HK-2 (cell line): ENCODE measurements around the gene PLEKHA5.
"Not testable (repeated sequence)": the region's sequence is repeated elsewhere in the genome, so short reads cannot be mapped to it uniquely, and the experiment has no call there.

Source experiments
- DNase-seq: peaks from one replicate; pipeline ENCODE4 v3.0.0-alpha.2; 2018; ENCODE audit not compliant: unreplicated experiment

PLEKHA5 gene

GRCh38 chr12:19129486-19130223 lies at the start of gene PLEKHA5:
Gene PLEKHA5, plus strand, starts transcription at chr12:19129733. Its CDS starts 67 bp downstream, at chr12:19129800.
- DNase-seq, result peak; percentile 65

- DNase-seq, result no peak
Observed at GRCh38 chr12:19080918-19081317, 48.6 kb upstream of the PLEKHA5 start.

- no peak for DNase-seq
Observed at GRCh38 chr12:19082365-19082911, 47.1 kb upstream of the PLEKHA5 start.

- DNase-seq, result no peak
Observed at GRCh38 chr12:19084547-19084946, 45.0 kb upstream of the PLEKHA5 start.

DNA sequence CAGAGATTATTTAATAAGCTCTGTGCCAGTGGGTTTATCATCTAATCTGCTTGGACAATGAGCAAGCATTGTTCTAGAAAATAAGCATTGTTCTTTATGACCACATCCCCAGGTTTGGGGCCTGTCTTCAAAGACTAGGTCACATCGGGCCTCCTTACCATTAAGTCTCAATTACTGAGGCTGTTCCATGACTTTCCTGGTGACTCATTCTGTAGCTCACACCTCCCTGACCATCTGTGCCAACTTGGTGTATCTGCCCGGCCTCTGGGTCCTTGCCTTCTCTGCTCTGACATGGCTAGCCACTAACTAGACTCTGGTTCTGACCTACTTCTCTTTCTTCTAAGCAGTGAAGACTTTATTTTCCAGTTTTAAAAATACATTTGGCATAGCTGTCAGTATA lies 44.4 kb upstream of the PLEKHA5 start:
- DNase-seq, result no peak

DNA sequence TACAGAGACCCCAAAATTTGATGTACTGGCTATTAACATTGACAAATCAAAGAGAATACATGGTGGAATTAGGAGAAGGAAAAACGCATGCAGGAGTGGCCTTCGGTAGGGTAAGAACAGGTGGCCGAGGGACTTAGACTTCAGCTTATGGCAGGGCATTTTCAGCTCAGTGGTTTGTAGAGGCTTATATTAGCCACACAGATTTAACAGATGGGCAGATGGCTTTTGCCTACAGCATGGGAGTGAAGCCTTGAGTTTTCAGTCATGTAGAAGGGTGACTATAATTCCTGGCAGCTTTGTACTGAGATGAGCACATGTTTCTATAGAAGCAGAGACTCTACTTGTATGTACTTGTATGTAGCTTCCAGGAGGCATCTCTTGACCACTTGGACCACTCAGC lies 40.9 kb upstream of the PLEKHA5 start:
- DNase-seq, result no peak

DNA sequence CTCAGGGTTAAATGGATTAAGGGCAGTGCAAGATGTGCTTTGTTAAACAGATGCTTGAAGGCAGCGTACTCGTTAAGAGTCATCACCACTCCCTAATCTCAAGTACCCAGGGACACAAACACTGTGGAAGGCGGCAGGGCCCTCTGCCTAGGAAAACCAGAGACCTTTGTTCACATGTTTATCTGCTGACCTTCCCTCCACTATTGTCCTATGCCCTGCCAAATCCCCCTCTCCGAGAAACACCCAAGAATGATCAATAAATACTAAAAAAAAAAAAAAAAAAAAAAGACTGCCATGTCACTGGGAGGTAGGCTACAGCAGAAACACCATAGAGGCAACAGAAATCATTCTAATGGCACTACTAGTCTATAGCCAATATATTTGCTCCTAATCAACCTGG lies 37.1 kb upstream of the PLEKHA5 start:
- not testable (repeated sequence) for DNase-seq

DNA sequence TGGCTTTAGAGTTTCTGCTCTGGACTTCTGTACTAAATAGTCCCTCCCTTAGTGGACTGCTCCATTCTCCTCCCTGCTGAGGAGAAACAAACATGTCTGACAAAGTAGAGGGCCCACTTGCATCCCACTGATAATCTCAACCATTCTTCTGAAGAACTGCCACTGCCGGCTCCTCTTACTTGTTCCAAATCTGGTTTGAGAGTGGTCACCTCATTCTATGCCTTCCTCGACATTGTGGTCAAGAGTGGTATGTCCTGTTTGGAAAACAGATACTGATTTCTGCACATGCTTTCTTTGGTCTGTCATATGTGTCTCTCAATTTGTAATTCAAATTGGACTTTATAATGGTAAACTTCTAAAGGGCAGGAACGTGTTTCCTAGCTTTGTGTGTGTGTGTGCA lies 36.3 kb upstream of the PLEKHA5 start:
- DNase-seq, result no peak

- DNase-seq, result no peak
Observed at GRCh38 chr12:19095331-19095730, 34.2 kb upstream of the PLEKHA5 start.

DNA sequence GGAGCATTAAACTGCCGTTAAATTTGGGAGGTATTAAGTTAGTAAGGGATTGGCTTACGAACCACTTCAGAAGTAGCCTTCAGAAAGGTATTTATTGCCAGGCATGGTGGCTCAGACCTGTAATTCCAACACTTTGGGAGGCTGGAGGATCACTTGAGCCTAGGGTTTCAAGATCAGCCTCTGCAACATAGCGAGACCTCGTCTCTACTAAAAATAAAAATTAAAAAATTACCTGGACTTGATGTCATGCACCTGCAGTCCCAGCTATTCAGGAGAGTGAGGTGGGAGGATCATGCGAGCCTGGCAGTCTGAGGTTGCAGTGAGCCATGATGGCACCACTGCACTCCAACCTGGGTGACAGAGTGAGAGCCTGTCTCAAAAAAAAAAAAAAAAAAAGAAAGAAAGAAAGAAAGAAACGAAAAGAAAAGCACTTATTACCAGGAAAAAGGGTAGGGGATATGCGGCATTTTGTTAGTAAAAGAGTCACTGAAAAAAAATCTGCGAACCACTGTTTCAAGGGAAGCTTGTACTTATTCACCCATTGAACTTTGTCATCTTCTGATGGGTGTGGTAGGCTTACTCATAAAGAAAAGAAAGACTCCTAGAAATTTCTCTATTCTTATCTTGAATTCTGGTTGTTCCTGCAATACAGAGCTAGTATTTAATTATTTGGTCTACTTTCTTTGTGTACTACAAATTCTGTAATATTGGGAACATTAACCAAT lies 33.6 kb upstream of the PLEKHA5 start:
- no peak for DNase-seq

DNA sequence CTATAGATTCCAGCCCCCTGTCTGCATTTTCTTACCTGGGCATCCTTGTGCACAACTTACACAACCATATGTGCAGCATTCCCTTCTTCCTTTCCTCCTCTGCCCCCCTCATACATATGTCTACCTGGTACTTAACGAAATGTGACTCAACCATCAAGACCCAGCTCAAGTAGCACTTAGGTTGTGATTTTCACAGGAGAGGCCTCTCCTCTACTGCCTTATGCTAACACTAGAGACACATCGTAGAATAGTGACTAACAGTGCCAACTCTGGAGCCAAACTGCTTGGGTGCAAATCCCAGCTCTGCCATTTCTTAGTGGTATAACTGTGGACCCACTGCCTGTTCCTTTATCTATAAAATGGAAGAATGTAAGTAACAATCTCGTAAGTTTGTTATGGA lies 24.1 kb upstream of the PLEKHA5 start:
- no peak for DNase-seq

DNA sequence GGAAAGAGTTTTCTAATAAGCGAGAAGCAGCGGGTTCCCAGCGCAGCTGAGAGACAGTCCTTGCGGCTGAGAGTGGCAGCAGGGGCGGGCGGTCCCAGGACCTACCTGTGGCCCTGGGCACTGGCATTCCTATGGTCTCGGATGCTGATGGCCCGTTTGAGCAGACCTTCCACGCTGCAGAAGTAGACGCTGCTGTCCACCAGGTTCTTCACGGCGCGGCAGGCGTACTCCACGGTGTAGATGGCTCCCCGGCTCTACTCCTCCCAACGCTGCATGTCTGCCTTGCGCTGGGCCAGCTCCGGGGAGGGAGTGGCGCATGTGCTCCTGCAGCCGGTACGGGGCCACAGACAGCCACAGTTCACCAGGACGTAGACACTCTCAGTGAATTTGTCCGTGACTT lies 21.8 kb upstream of the PLEKHA5 start:
- no peak for DNase-seq

DNA sequence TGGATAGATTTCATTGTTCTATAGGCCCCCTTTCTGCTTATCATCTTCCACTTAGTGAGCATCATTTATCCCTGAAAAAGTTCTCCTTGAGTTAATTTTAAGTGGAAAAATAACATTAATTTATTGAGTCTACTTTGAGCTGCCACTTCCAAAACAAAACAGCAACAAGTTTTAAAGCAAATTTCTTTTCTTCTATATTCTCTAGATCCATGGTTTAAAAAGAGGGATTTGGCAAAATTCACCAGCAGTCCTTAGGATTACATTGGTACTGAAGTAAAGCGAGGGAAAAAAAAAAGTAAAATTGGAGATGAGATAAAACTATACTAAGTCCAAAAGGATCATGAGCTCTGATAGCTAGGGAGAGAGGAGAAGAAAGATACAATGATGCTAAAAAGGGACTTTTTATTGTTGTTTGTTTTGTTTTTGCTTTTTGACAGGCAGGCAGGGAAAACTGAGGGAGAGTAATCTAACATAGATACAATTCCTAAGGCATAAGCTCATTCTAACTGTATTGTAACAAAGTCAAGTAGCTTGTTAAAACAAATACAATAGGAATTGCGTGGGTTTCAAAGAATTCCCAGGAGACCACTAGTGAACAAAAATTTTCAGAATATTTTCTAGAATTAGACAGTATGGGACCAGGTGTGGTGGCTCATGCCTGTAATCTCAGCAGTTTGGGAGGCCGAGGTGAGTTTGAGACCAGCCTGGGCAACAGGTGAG lies 19.2 kb upstream of the PLEKHA5 start:
- DNase-seq, result no peak

GRCh38 chr12:19113464-19113863 lies 16.1 kb upstream of the PLEKHA5 start:
- no peak for DNase-seq

- no peak for DNase-seq
Observed at GRCh38 chr12:19115285-19115684, 14.2 kb upstream of the PLEKHA5 start.

- no peak for DNase-seq
Observed at GRCh38 chr12:19119440-19119839, 10.1 kb upstream of the PLEKHA5 start.

DNA sequence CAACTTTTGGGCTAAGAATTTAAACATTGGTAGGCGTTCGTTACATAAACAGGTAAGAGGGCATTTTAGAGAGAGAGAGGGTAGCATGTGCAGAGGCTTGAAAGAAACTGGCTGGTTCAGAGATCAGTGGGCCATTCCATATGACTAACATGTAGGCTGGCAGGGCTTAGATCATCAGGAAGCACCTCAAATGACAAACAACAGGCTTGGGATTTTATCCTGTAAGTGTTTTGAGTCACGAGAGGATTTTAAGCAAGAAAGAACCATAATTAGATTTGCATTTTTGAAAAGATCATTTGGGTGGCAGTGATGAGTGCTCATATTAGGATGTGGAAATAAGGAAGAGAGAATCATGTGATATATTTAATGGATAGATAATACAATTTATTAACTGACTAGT lies 8.7 kb upstream of the PLEKHA5 start:
- DNase-seq, result no peak

- no peak for DNase-seq
Observed at GRCh38 chr12:19121449-19122018, 8.0 kb upstream of the PLEKHA5 start.

DNA sequence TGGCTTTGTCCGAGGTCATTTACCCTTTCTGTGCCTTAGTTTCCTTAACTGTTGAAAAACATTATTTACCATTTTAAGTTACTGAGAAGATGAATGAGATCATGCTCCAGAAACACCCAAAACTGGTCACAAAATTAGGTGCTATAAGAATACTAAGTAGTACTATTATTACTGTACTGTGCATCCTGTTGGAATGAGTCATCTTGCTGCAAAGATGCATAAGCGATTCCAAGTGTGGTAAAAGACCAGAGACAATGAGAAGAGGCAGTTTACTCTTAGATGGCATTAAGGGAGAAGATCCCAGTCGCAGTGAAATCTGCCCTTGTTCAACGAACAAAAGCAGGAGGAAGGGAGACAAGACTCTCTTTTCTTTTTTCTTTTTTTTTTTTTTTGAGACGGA lies 4.2 kb upstream of the PLEKHA5 start:
- DNase-seq, result no peak

DNA sequence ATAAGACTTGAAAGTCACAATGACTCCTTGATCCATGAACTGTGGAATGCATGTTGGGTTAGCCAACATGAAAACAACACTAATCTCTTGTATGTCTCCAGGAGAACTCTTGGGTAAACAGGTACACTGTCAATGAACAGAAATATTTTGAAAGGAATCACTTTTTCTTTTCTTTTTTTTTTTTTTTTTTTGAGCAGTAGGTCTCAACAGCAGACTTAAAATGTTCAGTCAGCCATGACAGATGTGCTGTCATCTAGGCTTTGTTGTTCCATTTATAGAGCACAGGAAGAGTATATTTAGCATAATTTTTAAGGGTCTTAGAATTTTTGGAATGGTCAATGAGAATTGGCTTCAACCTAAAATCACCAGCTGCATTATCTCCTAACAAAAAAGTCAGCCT lies 2.3 kb upstream of the PLEKHA5 start:
- no peak for DNase-seq

DNA sequence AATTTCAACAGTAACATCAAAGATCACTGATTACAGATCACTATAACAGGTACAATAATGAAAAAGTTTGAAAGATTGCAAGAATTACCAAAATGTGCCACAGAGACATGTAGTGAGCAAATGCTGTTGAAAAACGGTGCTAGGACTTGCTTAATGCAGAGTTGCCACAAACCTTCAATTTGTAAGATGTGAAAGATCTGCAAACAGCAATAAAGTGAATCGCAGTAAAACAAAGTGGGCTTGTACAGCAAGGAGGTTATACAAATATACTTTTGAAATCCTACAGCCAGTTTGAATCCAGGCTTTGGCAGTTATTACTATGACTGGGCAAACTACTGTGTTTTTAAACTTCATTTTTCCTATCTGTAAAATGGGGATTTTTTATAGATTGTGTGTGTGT lies 1.0 kb upstream of the PLEKHA5 start:
- no peak for DNase-seq

DNA sequence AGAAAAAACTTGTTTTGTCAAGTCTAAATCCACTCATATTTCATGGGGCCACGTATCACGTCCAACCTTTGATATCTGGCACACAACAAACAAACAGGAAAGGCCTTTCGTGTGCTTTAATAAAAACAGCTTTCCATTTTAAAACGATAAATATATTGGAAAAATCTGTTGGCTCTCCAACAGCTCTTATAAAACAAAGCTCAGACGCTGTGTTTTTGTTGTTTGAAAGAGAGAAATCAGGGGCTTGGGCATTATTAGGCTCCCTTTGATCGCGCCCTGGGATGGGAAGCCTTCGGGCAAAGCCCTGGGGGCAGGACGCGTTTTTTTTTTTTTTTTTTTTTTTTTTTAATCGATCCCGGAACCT lies 429 bp upstream of the PLEKHA5 start:
- DNase-seq, result no peak
